H9 (cell line): Measurements from ENCODE around the gene SEMA7A. TPM values are rescaled to one million over a fixed set of nuclear protein-coding genes. Genes with fewer than 3 reads are reported as not detected.

Source experiments
- DNase-seq: peaks from one replicate; pipeline ENCODE4 v3.0.0-alpha.2; 2017
- H2AFZ ChIP-seq: one replicate; pipeline ENCODE4 v1.6.1; 2013; ENCODE audit warnings: mild to moderate bottlenecking, low read length, control low read depth, moderate library complexity
- H2AK5ac ChIP-seq: 2 replicates; pipeline ENCODE4 v1.6.1; 2013; ENCODE audit warnings: low read length, control low read depth, mixed read lengths; ENCODE audit not compliant: insufficient read length
- H2BK120ac ChIP-seq: one replicate; pipeline ENCODE4 v1.6.1; 2013; ENCODE audit warnings: low read depth, mild to moderate bottlenecking, low read length, control low read depth, inconsistent platforms; ENCODE audit not compliant: poor library complexity, severe bottlenecking
- H2BK12ac ChIP-seq: 2 replicates; pipeline ENCODE4 v1.6.1; 2013; ENCODE audit warnings: low read length, control low read depth, mixed read lengths, low read depth; ENCODE audit not compliant: insufficient read length
- H2BK15ac ChIP-seq: 2 replicates; pipeline ENCODE4 v1.6.1; 2013; ENCODE audit warnings: low read depth, low read length, control low read depth
- H2BK20ac ChIP-seq: one replicate; pipeline ENCODE4 v1.6.1; 2013; ENCODE audit warnings: low read depth, mild to moderate bottlenecking, low read length, control low read depth, inconsistent platforms; ENCODE audit not compliant: poor library complexity, severe bottlenecking
- H2BK5ac ChIP-seq: 2 replicates; pipeline ENCODE4 v1.6.1; 2013; ENCODE audit warnings: low read length, control low read depth, mixed read lengths; ENCODE audit not compliant: insufficient read length
- H3K14ac ChIP-seq: 2 replicates; pipeline ENCODE4 v1.6.1; 2013; ENCODE audit warnings: low read length, control low read depth; ENCODE audit not compliant: insufficient read depth
- H3K18ac ChIP-seq: 2 replicates; pipeline ENCODE4 v1.6.1; 2013; ENCODE audit warnings: low read depth, mild to moderate bottlenecking, mixed read lengths, low read length, control low read depth; ENCODE audit not compliant: insufficient read length
- H3K23ac ChIP-seq: 2 replicates; pipeline ENCODE4 v1.6.1; 2013; ENCODE audit warnings: low read length, control low read depth, mixed read lengths, low read depth; ENCODE audit not compliant: insufficient read length
- H3K23me2 ChIP-seq: 2 replicates; pipeline ENCODE4 v1.6.1; 2013; ENCODE audit warnings: low read depth, mild to moderate bottlenecking, mixed read lengths, low read length, control low read depth; ENCODE audit not compliant: insufficient read length, poor library complexity, severe bottlenecking
- H3K27ac ChIP-seq: 2 replicates; pipeline ENCODE4 v1.5.1; 2013; ENCODE audit warnings: low read length, control low read depth, mixed read lengths, low read depth; ENCODE audit not compliant: insufficient read length
- H3K27me3 ChIP-seq: 2 replicates; pipeline ENCODE4 v1.6.1; 2013; ENCODE audit warnings: low read length, control low read depth, inconsistent platforms; ENCODE audit not compliant: insufficient read depth
- H3K4ac ChIP-seq: 2 replicates; pipeline ENCODE4 v1.6.1; 2013; ENCODE audit warnings: low read depth, mild to moderate bottlenecking, control low read depth, inconsistent platforms, low read length, moderate library complexity
- H3K4me1 ChIP-seq: 2 replicates; pipeline ENCODE4 v1.6.1; 2013; ENCODE audit warnings: low read length, control low read depth, inconsistent platforms; ENCODE audit not compliant: insufficient read depth
- H3K4me2 ChIP-seq: 2 replicates; pipeline ENCODE4 v1.6.1; 2013; ENCODE audit warnings: low read length, control low read depth, mixed read lengths; ENCODE audit not compliant: insufficient read length, insufficient read depth
- H3K56ac ChIP-seq: 2 replicates; pipeline ENCODE4 v1.6.1; 2013; ENCODE audit warnings: low read depth, mild to moderate bottlenecking, mixed read lengths, low read length, control low read depth; ENCODE audit not compliant: insufficient read length
- H3K79me1 ChIP-seq: 2 replicates; pipeline ENCODE4 v1.6.1; 2013; ENCODE audit warnings: low read depth, mild to moderate bottlenecking, moderate library complexity, low read length, control low read depth, inconsistent platforms; ENCODE audit not compliant: insufficient read depth, poor library complexity, severe bottlenecking
- H3K79me2 ChIP-seq: 2 replicates; pipeline ENCODE4 v1.6.1; 2013; ENCODE audit warnings: low read length, control low read depth, inconsistent platforms; ENCODE audit not compliant: insufficient read depth
- H3K9ac ChIP-seq: 2 replicates; pipeline ENCODE4 v1.6.1; 2013; ENCODE audit warnings: low read length, control low read depth, mixed read lengths; ENCODE audit not compliant: insufficient read length; ENCODE audit errors: extremely low read depth
- H3K9me3 ChIP-seq: one replicate; pipeline ENCODE4 v1.6.1; 2013; ENCODE audit warnings: low read depth, low read length, inconsistent platforms; ENCODE audit not compliant: control insufficient read depth
- H3T11ph ChIP-seq: one replicate; pipeline ENCODE4 v1.6.1; 2013; ENCODE audit warnings: mild to moderate bottlenecking, low read length, control low read depth, inconsistent platforms
- H4K20me1 ChIP-seq: one replicate; pipeline ENCODE4 v1.6.1; 2013; ENCODE audit not compliant: control insufficient read depth, insufficient read length, insufficient read depth
- H4K5ac ChIP-seq: 2 replicates; pipeline ENCODE4 v1.6.1; 2013; ENCODE audit warnings: low read depth, mild to moderate bottlenecking, mixed read lengths, low read length, control low read depth; ENCODE audit not compliant: insufficient read length
- H4K8ac ChIP-seq: replicated peaks from 2 replicates; pipeline ENCODE4 v1.6.1; 2013; ENCODE audit warnings: low read length, control low read depth, mixed read lengths, low read depth; ENCODE audit not compliant: insufficient read length
- H4K91ac ChIP-seq: 2 replicates; pipeline ENCODE4 v1.6.1; 2013; ENCODE audit warnings: low read depth, mild to moderate bottlenecking, moderate library complexity, mixed read lengths, low read length, control low read depth; ENCODE audit not compliant: insufficient read length
- H3K27ac Mint-ChIP-seq, 3 experiments: 2 replicates in 2 of 3; 3 replicates in 1 of 3; pipeline ENCODE4 v1.8.0; 2020 to 2021; ENCODE audit warnings: mixed read lengths in 3 of 3, mild to moderate bottlenecking in 1 of 3, moderate library complexity in 1 of 3
- H3K27me3 Mint-ChIP-seq: 2 replicates; pipeline ENCODE4 v1.8.0; 2021; ENCODE audit warnings: low read depth, mild to moderate bottlenecking, moderate library complexity, mixed read lengths
- H3K36me3 Mint-ChIP-seq, 3 experiments: 2 replicates in 2 of 3; 3 replicates in 1 of 3; pipeline ENCODE4 v1.8.0; 2020 to 2021; ENCODE audit warnings: low read depth in 3 of 3, mixed read lengths in 3 of 3; ENCODE audit not compliant: insufficient read depth in 1 of 3
- H3K4me1 Mint-ChIP-seq, 2 experiments: 2 replicates each; pipeline ENCODE4 v1.8.0; 2020; ENCODE audit warnings: mixed read lengths in 2 of 2
- H3K4me3 Mint-ChIP-seq, 2 experiments: 2 replicates in 1 of 2; 3 replicates in 1 of 2; pipeline ENCODE4 v1.8.0; 2020 to 2021; ENCODE audit warnings: mild to moderate bottlenecking in 2 of 2, mixed read lengths in 2 of 2, moderate library complexity in 1 of 2
- H3K9me3 Mint-ChIP-seq, 2 experiments: 2 replicates in 1 of 2; 3 replicates in 1 of 2; pipeline ENCODE4 v1.8.0; 2020; ENCODE audit warnings: mild to moderate bottlenecking in 2 of 2, mixed read lengths in 2 of 2, moderate library complexity in 1 of 2
- WGBS: extraction: QIAGEN DNeasy Blood & Tissue Kit; methylation state at CpG from one replicate; pipeline ENCODE4 v1.1.7; 2013; ENCODE audit warnings: missing lambda C conversion rate, low lambda C conversion rate, mixed read lengths; ENCODE audit not compliant: insufficient read length; ENCODE audit errors: extremely low coverage; 5-methylcytosine and 5-hydroxymethylcytosine counted together
- total RNA-seq: library from RNA; stranded (reverse); gene quantifications from 2 replicates; pipeline ENCODE4 v1.2.1, GENCODE V29; 2021
- TF ChIP-seq, protein P1 (sequence below): fragments of 200-600 bp; sonication (generic); conservative IDR thresholded peaks from 3 replicates; pipeline ENCODE4 v1.8.0; 2021; ENCODE audit warnings: antibody characterized with exemption, mild to moderate bottlenecking

Gene SEMA7A
- total RNA-seq, 1 experiment from 2014 or later, result 5.7 TPM

DNA sequence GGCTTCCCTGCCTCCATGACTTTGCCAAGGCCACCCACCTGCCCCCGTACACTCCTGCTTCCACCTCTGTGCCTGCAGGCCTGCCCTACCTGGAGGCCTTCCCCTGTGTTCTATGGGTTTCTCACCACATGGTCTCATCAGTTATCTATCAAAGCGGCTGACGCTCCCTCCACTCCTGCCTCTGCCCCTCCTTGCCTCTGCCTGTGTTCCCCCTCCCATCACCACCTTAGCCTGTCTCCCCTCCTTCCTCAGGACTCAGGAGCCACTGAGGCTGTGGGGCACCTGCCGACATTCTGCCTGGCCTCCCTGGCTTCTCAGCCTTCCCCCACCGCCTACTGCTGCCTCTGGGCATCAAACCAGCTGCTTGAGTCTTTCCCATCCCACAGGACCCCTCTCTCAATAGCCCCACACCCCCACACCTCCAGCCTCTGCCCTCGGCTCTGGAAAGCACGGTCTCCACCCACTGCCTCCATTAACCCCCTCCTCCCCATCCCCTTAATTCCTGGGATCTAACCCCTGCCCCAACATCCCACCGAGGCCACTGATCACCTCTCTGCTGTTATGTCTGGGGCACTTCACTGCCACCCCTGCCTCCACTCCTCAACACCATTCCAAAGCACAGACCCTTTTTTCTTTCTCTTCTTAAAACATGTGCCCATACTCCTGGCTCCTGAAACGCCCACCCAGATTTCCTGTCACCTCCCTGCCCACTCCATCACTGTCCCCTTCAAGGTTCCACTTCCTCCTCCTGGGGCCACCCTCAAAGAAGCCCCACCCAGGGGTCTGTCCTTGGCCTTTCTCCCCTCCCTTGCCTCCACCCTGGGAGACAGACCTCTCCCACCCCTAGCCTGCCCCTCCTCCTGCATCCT, 41.9 kb downstream of the SEMA7A start:
- H3K79me2 ChIP-seq, result no peaks in the 10 kb centered on the region
- H3K23ac ChIP-seq, result no peak overlapping the region
- H3K9ac ChIP-seq, result no peak overlapping the region
- no peaks in the 10 kb centered on the region for H4K20me1 ChIP-seq
- H3K36me3 Mint-ChIP-seq, result no peaks in the 10 kb centered on the region
- H3K27me3 ChIP-seq, result no peaks in the 10 kb centered on the region
- no peak overlapping the region for H3K56ac ChIP-seq
- H2BK12ac ChIP-seq, result no peak overlapping the region
- no peaks in the 10 kb centered on the region for H3K23me2 ChIP-seq
- peaks cover 6% of the 10 kb centered on the region for H3K27me3 Mint-ChIP-seq
- H2BK20ac ChIP-seq, result no peak overlapping the region
- H3K9me3 ChIP-seq, result no peaks in the 10 kb centered on the region
- no peak overlapping the region for H2AFZ ChIP-seq
- H3K4ac ChIP-seq, result no peak overlapping the region
- TF ChIP-seq, protein P1, sequence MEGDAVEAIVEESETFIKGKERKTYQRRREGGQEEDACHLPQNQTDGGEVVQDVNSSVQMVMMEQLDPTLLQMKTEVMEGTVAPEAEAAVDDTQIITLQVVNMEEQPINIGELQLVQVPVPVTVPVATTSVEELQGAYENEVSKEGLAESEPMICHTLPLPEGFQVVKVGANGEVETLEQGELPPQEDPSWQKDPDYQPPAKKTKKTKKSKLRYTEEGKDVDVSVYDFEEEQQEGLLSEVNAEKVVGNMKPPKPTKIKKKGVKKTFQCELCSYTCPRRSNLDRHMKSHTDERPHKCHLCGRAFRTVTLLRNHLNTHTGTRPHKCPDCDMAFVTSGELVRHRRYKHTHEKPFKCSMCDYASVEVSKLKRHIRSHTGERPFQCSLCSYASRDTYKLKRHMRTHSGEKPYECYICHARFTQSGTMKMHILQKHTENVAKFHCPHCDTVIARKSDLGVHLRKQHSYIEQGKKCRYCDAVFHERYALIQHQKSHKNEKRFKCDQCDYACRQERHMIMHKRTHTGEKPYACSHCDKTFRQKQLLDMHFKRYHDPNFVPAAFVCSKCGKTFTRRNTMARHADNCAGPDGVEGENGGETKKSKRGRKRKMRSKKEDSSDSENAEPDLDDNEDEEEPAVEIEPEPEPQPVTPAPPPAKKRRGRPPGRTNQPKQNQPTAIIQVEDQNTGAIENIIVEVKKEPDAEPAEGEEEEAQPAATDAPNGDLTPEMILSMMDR, result no peak
- no peak overlapping the region for H3K4me3 Mint-ChIP-seq
- no peak overlapping the region for H2BK5ac ChIP-seq
- no peak overlapping the region; the same call in 1 of the 2 replicates for H3K14ac ChIP-seq
- H3K18ac ChIP-seq, result no peak overlapping the region
- H4K8ac ChIP-seq, result no peak overlapping the region
- WGBS, result no CpG with 5 or more reads among the region's 9 CpGs
- H3K4me1 Mint-ChIP-seq, result peaks cover 14 to 30% of the 10 kb centered on the region in 2 experiments
- no peak overlapping the region for H3K4me2 ChIP-seq
- no peaks in the 10 kb centered on the region; a peak in 1 of 5 replicates for H3K9me3 Mint-ChIP-seq
- no peaks in the 10 kb centered on the region; the same call in 1 of the 2 replicates for H3K4me1 ChIP-seq
- H2BK120ac ChIP-seq, result no peak overlapping the region
- H3K27ac ChIP-seq, result no peak overlapping the region
- no peaks in the 10 kb centered on the region for H3K79me1 ChIP-seq
- no peak overlapping the region for H2BK15ac ChIP-seq
- DNase-seq, result no peak
- H3K27ac Mint-ChIP-seq, result peak overlapping the region in 1 of 3 experiments; percentile 4; a peak in 1 of 7 replicates
- H4K5ac ChIP-seq, result no peak overlapping the region
- H2AK5ac ChIP-seq, result no peak overlapping the region
- no peak overlapping the region for H4K91ac ChIP-seq
- H3T11ph ChIP-seq, result no peak overlapping the region
